ENCODE results near the gene C12orf60.

DNA sequence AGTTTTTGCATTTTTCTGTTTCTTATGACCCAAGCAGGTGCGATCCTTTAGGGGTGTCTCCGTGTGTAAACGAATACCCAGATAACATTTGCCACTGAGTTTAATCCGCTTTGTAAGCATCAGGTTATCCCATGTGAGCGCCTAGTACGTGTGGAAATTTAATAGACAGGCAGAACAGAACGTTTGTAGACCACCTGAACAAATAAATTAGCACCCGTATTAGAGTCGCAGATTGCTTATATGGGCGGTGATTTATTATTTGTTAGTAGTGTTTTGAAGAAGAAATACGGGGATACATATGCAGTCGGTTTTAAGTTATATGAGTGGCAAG lies 325 bp downstream of the C12orf60 start:
- TF ChIP-seq POLR2A (IDR thresholded peaks at IDR 0.05; ENCODE audit: low read length) (no peak), HOXA7 (CRISPR knock-in tag; IDR thresholded peaks at IDR 0.05) (0 out of 2 replicates have a peak, but pooled peaks have one; percentile 48), NR3C1 (IDR thresholded peaks at IDR 0.05) (no peak), TP53 (CRISPR knock-in tag; IDR thresholded peaks at IDR 0.05) (no peak), HDAC2 (IDR thresholded peaks at IDR 0.05) (no peak), KDM1A (IDR thresholded peaks at IDR 0.05; ENCODE audit: low read depth) (no peak), EP300 (IDR thresholded peaks at IDR 0.05) (no peak)
- TF ChIP-seq, protein P1, sequence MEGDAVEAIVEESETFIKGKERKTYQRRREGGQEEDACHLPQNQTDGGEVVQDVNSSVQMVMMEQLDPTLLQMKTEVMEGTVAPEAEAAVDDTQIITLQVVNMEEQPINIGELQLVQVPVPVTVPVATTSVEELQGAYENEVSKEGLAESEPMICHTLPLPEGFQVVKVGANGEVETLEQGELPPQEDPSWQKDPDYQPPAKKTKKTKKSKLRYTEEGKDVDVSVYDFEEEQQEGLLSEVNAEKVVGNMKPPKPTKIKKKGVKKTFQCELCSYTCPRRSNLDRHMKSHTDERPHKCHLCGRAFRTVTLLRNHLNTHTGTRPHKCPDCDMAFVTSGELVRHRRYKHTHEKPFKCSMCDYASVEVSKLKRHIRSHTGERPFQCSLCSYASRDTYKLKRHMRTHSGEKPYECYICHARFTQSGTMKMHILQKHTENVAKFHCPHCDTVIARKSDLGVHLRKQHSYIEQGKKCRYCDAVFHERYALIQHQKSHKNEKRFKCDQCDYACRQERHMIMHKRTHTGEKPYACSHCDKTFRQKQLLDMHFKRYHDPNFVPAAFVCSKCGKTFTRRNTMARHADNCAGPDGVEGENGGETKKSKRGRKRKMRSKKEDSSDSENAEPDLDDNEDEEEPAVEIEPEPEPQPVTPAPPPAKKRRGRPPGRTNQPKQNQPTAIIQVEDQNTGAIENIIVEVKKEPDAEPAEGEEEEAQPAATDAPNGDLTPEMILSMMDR (IDR thresholded peaks at IDR 0.05), result no peak
- TF ChIP-seq, protein P2, sequence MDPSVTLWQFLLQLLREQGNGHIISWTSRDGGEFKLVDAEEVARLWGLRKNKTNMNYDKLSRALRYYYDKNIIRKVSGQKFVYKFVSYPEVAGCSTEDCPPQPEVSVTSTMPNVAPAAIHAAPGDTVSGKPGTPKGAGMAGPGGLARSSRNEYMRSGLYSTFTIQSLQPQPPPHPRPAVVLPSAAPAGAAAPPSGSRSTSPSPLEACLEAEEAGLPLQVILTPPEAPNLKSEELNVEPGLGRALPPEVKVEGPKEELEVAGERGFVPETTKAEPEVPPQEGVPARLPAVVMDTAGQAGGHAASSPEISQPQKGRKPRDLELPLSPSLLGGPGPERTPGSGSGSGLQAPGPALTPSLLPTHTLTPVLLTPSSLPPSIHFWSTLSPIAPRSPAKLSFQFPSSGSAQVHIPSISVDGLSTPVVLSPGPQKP (IDR thresholded peaks at IDR 0.05; ENCODE audit: low read depth, low read length), result no peak
